ENCODE data around the gene UBE2K.
"Not testable (repeated sequence)": the region's sequence is repeated elsewhere in the genome, so short reads cannot be mapped to it uniquely, and the experiment has no call there.

Gene UBE2K

DNA sequence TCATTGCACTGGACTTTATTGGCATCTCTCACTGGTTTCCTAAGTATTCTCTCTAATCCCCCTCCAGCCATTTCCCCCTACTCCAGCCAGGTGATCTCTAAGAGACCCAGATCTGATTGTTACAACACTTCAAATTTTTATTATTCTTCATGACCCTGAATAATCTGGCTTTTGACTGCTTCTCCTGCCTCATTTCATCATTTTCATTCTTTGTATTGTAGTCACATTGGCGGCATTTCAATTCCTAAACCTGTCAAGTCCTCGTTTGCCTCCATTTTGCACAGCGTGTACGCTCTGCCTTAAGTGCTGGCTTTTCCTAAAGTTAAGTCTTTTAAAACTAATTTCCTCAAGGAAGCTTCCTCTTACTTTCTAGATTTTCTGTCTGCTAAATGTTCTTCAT lies 31.6 kb downstream of the UBE2K start:
- Histone ChIP-seq H3K9me3 (ENCODE audit: control insufficient read depth in 2 of 2, low read length in 2 of 2) (no peaks in the 10 kb centered on the region), H3K27ac (ENCODE audit: low read length) (no peak overlapping the region), H3K4me3 (ENCODE audit: low read length in 2 of 2) (no peak overlapping the region), H3K4me1 (ENCODE audit: control insufficient read depth, insufficient read depth, low read length) (peaks cover 5% of the 10 kb centered on the region), H3K36me3 (ENCODE audit: control insufficient read depth in 2 of 2, insufficient read depth in 2 of 2, low read length in 2 of 2) (peaks cover 0 to 2% of the 10 kb centered on the region in 2 donors), H3K27me3 (ENCODE audit: control insufficient read depth in 1 of 2, insufficient read depth in 2 of 2, low read length in 2 of 2) (no peaks in the 10 kb centered on the region), H3K9ac (ENCODE audit: low read length in 2 of 2) (no peak overlapping the region)

DNA sequence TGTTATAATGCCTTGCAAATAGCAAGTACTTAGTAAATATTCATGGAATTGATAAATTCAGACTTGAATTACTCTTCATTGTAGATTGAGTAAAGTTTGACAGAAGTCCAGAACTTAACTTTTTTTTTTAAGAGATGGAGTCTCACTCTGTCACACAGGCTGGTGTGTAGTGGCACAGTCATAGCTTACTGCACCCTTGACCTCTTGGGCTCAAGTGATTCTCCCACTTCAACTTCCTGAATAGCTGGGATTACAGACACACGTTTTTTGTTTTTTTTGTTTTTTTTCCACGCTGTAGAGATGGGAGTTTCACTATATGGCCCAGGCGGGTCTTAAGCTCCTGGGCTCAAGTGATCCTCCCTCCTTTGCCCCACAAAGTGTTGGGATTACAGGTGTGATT lies 32.1 kb downstream of the UBE2K start:
- H3K4me1 ChIP-seq (ENCODE audit: control insufficient read depth, insufficient read depth, low read length), result peaks cover 5% of the 10 kb centered on the region
- H3K36me3 ChIP-seq (ENCODE audit: control insufficient read depth in 2 of 2, insufficient read depth in 2 of 2, low read length in 2 of 2), result peaks cover 0 to 2% of the 10 kb centered on the region in 2 donors
- H3K27me3 ChIP-seq (ENCODE audit: control insufficient read depth in 1 of 2, insufficient read depth in 2 of 2, low read length in 2 of 2), result no peaks in the 10 kb centered on the region
- no peaks in the 10 kb centered on the region for H3K9me3 ChIP-seq (ENCODE audit: control insufficient read depth in 2 of 2, low read length in 2 of 2)
- H3K9ac ChIP-seq (ENCODE audit: low read length in 2 of 2), result no peak overlapping the region
- no peak overlapping the region for H3K27ac ChIP-seq (ENCODE audit: low read length)
- H3K4me3 ChIP-seq (ENCODE audit: low read length in 2 of 2), result no peak overlapping the region

DNA sequence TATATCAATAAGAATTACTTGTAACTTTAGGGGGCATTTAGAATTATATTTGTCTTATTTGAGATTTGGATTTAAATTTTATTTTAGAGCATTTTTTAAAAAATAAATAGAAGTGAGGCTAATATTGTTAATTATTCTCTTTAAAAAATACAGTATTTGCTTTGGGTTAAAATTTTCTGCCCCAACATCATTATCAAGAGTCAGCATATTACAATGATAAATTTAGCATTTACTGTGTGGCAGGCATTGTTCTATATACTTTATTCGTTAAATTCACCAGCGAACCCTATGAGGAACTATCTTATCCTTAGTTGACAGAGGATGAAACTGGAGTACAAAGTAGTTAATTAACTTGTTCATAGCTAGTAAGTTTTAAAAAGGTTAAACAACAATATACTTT lies 34.0 kb downstream of the UBE2K start:
- no peak overlapping the region for H3K4me3 ChIP-seq (ENCODE audit: low read length in 2 of 2)
- no peaks in the 10 kb centered on the region for H3K4me1 ChIP-seq (ENCODE audit: control insufficient read depth, insufficient read depth, low read length)
- H3K9me3 ChIP-seq (ENCODE audit: control insufficient read depth in 2 of 2, low read length in 2 of 2), result no peaks in the 10 kb centered on the region
- no peaks in the 10 kb centered on the region for H3K27me3 ChIP-seq (ENCODE audit: control insufficient read depth in 1 of 2, insufficient read depth in 2 of 2, low read length in 2 of 2)
- H3K27ac ChIP-seq (ENCODE audit: low read length), result no peak overlapping the region
- H3K9ac ChIP-seq (ENCODE audit: low read length in 2 of 2), result no peak overlapping the region
- H3K36me3 ChIP-seq (ENCODE audit: control insufficient read depth in 2 of 2, insufficient read depth in 2 of 2, low read length in 2 of 2), result peaks cover 0 to 2% of the 10 kb centered on the region in 2 donors

DNA sequence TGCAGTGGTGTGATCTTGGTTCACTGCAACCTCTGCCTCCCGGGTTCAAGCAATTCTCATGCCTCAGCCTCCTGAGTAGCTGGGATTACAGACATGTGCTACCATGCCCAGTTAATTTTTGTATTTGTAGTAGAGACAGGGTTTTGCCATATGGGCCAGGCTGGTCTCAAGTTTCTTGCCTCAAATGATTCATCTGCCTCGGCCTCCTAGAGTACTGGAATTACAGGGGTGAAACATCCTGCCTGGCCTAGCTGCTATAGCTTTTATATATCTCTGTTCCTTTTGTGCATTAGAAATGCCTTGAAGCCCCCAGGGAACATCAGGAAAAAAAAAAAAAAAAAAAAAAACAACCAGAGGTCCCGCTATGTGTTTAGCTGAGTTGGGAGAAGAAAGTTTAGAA lies 34.8 kb downstream of the UBE2K start:
- no peaks in the 10 kb centered on the region for H3K4me1 ChIP-seq (ENCODE audit: control insufficient read depth, insufficient read depth, low read length)
- no peak overlapping the region for H3K4me3 ChIP-seq (ENCODE audit: low read length in 2 of 2)
- H3K9me3 ChIP-seq (ENCODE audit: control insufficient read depth in 2 of 2, low read length in 2 of 2), result no peaks in the 10 kb centered on the region
- peaks cover 0 to 2% of the 10 kb centered on the region in 2 donors for H3K36me3 ChIP-seq (ENCODE audit: control insufficient read depth in 2 of 2, insufficient read depth in 2 of 2, low read length in 2 of 2)
- H3K27ac ChIP-seq (ENCODE audit: low read length), result no peak overlapping the region
- no peaks in the 10 kb centered on the region for H3K27me3 ChIP-seq (ENCODE audit: control insufficient read depth in 1 of 2, insufficient read depth in 2 of 2, low read length in 2 of 2)
- H3K9ac ChIP-seq (ENCODE audit: low read length in 2 of 2), result no peak overlapping the region

DNA sequence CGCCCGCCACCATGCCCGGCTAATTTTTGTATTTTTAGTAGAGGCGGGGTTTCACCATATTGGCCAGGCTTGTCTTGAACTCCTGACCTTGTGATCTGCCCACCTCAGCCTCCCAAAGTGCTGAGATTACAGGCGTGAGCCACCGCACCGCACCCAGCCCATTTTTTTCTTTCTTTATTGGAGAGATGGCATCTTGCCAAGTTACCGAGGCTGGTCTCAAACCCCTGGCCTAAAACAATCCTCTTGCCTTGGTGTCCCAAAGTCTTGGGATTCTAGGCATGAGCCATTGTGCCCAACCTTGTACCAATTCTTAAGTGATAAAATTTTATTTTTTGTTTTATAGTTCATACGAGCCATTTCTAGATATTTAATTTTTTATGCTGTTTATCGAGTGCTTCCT lies 41.7 kb downstream of the UBE2K start:
- not testable (repeated sequence) for H3K27ac ChIP-seq (ENCODE audit: low read length); H3K36me3 ChIP-seq (ENCODE audit: control insufficient read depth in 2 of 2, insufficient read depth in 2 of 2, low read length in 2 of 2); H3K9me3 ChIP-seq (ENCODE audit: control insufficient read depth in 2 of 2, low read length in 2 of 2); H3K4me3 ChIP-seq (ENCODE audit: low read length in 2 of 2); H3K27me3 ChIP-seq (ENCODE audit: control insufficient read depth in 1 of 2, insufficient read depth in 2 of 2, low read length in 2 of 2); H3K4me1 ChIP-seq (ENCODE audit: control insufficient read depth, insufficient read depth, low read length); H3K9ac ChIP-seq (ENCODE audit: low read length in 2 of 2)

DNA sequence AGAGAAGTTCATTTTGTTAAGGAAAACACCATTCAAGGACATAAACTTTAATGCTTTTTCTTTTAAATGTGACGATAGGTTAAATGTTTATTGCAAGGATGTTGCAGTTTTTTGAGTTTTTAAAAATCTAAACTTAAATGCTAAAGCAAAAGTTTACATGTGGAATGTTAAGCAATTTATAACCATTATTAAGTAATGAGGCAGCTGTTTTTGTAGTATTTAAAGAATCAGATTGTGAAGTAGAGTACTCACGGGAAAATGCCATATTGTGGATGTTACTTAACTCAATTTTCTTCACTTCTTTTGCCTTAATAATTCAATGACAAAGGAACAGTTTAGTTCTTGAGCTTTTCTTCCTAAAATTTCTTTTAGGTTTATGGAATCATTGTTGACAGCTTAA lies 43.5 kb downstream of the UBE2K start:
- no peak overlapping the region for H3K4me3 ChIP-seq (ENCODE audit: low read length in 2 of 2)
- no peaks in the 10 kb centered on the region for H3K27me3 ChIP-seq (ENCODE audit: control insufficient read depth in 1 of 2, insufficient read depth in 2 of 2, low read length in 2 of 2)
- H3K9ac ChIP-seq (ENCODE audit: low read length in 2 of 2), result no peak overlapping the region
- no peak overlapping the region for H3K27ac ChIP-seq (ENCODE audit: low read length)
- H3K9me3 ChIP-seq (ENCODE audit: control insufficient read depth in 2 of 2, low read length in 2 of 2), result no peaks in the 10 kb centered on the region
- no peaks in the 10 kb centered on the region for H3K4me1 ChIP-seq (ENCODE audit: control insufficient read depth, insufficient read depth, low read length)
- H3K36me3 ChIP-seq (ENCODE audit: control insufficient read depth in 2 of 2, insufficient read depth in 2 of 2, low read length in 2 of 2), result peaks cover 0 to under 1% of the 10 kb centered on the region in 2 donors

DNA sequence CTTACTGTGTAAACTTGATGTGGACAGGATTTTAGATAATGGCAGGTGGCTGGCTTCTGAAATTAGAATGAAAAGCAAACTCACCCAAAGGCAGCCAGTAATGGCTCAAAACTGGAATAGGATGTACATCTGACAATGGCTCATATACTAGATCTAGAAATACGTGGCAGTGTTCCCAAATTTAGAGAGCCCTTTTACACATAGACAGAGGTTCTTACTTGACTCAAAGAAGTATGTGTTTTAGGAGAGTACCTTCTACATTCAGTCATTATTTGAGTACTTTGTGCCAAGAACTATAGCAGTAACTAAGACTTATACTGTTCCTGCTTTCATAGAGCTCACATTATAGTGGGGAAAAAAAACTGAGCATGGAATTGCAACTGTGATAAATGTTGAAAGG lies 48.0 kb downstream of the UBE2K start:
- H3K27me3 ChIP-seq (ENCODE audit: control insufficient read depth in 1 of 2, insufficient read depth in 2 of 2, low read length in 2 of 2), result no peaks in the 10 kb centered on the region
- H3K4me3 ChIP-seq (ENCODE audit: low read length in 2 of 2), result no peak overlapping the region
- H3K9ac ChIP-seq (ENCODE audit: low read length in 2 of 2), result no peak overlapping the region
- no peak overlapping the region for H3K27ac ChIP-seq (ENCODE audit: low read length)
- H3K36me3 ChIP-seq (ENCODE audit: control insufficient read depth in 2 of 2, insufficient read depth in 2 of 2, low read length in 2 of 2), result peaks cover 2 to 3% of the 10 kb centered on the region in 2 donors
- H3K9me3 ChIP-seq (ENCODE audit: control insufficient read depth in 2 of 2, low read length in 2 of 2), result no peaks in the 10 kb centered on the region
- H3K4me1 ChIP-seq (ENCODE audit: control insufficient read depth, insufficient read depth, low read length), result no peaks in the 10 kb centered on the region

DNA sequence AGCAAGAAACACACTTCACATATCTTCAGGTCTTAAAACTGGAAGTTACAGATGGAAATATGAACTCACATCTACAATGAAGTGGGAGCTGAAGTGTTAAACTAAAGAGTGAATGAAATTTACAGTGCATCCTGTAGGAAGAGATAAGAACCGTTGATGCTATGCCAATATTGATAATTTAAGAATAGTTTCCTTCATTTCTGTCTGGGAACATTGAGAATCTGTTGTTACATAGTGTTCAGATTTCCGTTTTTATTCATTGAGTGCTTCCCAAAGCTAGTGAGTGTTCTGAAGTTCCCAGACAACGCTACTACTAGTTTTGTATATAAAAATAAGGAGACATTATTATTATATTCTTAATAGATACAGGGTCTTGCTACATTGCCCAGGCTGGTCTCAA lies 52.3 kb downstream of the UBE2K start:
- Histone ChIP-seq H3K36me3 (ENCODE audit: control insufficient read depth in 2 of 2, insufficient read depth in 2 of 2, low read length in 2 of 2) (peaks cover 2 to 8% of the 10 kb centered on the region in 2 donors), H3K27me3 (ENCODE audit: control insufficient read depth in 1 of 2, insufficient read depth in 2 of 2, low read length in 2 of 2) (no peaks in the 10 kb centered on the region), H3K4me3 (ENCODE audit: low read length in 2 of 2) (no peak overlapping the region), H3K9ac (ENCODE audit: low read length in 2 of 2) (no peak overlapping the region), H3K9me3 (ENCODE audit: control insufficient read depth in 2 of 2, low read length in 2 of 2) (no peaks in the 10 kb centered on the region), H3K27ac (ENCODE audit: low read length) (no peak overlapping the region), H3K4me1 (ENCODE audit: control insufficient read depth, insufficient read depth, low read length) (no peaks in the 10 kb centered on the region)

DNA sequence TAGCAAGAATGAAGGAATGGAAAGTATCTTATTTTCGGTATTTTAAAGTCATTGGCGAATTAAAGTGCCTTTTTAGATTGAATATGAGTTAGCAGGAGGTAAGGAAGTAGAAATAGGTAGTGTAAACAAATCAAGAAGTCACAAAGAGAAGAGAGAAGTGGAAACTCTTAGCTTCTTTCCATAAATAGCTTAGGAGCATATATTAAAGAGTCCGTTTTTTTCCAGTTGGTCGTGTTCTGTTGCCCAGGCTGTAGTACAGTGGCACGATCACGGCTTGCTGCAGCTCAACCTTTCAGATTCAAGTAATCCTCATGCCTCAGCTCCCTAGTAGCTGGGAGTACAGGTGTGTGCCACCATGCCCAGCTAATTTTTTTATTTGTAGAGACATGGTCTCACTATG lies 56.4 kb downstream of the UBE2K start:
- H3K36me3 ChIP-seq (ENCODE audit: control insufficient read depth in 2 of 2, insufficient read depth in 2 of 2, low read length in 2 of 2), result peaks cover 6 to 12% of the 10 kb centered on the region in 2 donors
- H3K27me3 ChIP-seq (ENCODE audit: control insufficient read depth in 1 of 2, insufficient read depth in 2 of 2, low read length in 2 of 2), result no peaks in the 10 kb centered on the region
- no peak overlapping the region for H3K9ac ChIP-seq (ENCODE audit: low read length in 2 of 2)
- H3K9me3 ChIP-seq (ENCODE audit: control insufficient read depth in 2 of 2, low read length in 2 of 2), result no peaks in the 10 kb centered on the region
- H3K4me3 ChIP-seq (ENCODE audit: low read length in 2 of 2), result no peak overlapping the region
- no peaks in the 10 kb centered on the region for H3K4me1 ChIP-seq (ENCODE audit: control insufficient read depth, insufficient read depth, low read length)
- no peak overlapping the region for H3K27ac ChIP-seq (ENCODE audit: low read length)

DNA sequence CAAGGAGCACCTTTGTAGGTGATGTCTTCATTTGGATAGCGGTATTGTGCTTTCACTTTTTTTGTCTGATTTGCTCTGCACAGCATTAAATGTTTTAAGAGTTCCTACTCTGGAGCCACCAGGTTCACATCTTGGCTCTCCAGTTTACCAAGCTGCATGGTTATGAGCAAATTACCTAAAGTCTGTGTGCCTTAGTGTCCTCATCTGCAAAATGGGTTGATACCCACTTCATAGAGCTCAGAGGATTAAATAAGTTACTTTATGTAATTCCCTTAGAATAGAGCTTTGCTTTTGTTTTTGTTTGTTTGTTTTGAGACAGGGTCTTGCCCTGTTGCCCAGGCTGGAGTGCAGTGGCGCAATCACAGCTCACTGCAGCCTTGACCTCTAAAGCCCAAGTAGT lies 58.2 kb downstream of the UBE2K start:
- Histone ChIP-seq H3K4me1 (ENCODE audit: control insufficient read depth, insufficient read depth, low read length) (no peaks in the 10 kb centered on the region), H3K9ac (ENCODE audit: low read length in 2 of 2) (no peak overlapping the region), H3K9me3 (ENCODE audit: control insufficient read depth in 2 of 2, low read length in 2 of 2) (no peaks in the 10 kb centered on the region), H3K36me3 (ENCODE audit: control insufficient read depth in 2 of 2, insufficient read depth in 2 of 2, low read length in 2 of 2) (peaks cover 10 to 16% of the 10 kb centered on the region in 2 donors), H3K4me3 (ENCODE audit: low read length in 2 of 2) (no peak overlapping the region), H3K27ac (ENCODE audit: low read length) (no peak overlapping the region), H3K27me3 (ENCODE audit: control insufficient read depth in 1 of 2, insufficient read depth in 2 of 2, low read length in 2 of 2) (no peaks in the 10 kb centered on the region)

DNA sequence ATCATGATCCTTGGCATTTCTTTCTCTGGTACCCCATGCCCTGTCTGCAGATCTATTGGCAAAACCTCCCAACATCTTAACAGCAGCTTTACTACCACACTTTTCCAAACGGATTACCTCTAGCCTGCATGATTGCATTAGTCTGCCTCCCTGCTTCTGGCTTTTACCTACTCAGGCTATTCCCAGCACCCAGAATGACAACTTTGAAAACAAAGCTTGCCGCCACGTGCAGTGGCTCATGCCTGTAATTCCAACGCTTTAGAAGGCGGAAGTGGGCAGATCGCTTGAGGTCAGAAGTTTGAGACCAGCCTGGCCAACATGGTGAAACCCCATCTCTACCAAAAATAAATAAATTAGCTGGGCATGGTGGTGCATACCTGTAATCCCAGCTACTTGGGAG lies 60.2 kb downstream of the UBE2K start:
- Histone ChIP-seq H3K9me3 (ENCODE audit: control insufficient read depth in 2 of 2, low read length in 2 of 2) (no peaks in the 10 kb centered on the region), H3K36me3 (ENCODE audit: control insufficient read depth in 2 of 2, insufficient read depth in 2 of 2, low read length in 2 of 2) (peaks cover 14% of the 10 kb centered on the region in 2 donors)

More for the DNA sequence above, 60.2 kb downstream of the UBE2K start:
- no peak overlapping the region for H3K27ac ChIP-seq (ENCODE audit: low read length)
- H3K4me1 ChIP-seq (ENCODE audit: control insufficient read depth, insufficient read depth, low read length), result no peaks in the 10 kb centered on the region
- no peak overlapping the region for H3K9ac ChIP-seq (ENCODE audit: low read length in 2 of 2)
- H3K27me3 ChIP-seq (ENCODE audit: control insufficient read depth in 1 of 2, insufficient read depth in 2 of 2, low read length in 2 of 2), result no peaks in the 10 kb centered on the region
- H3K4me3 ChIP-seq (ENCODE audit: low read length in 2 of 2), result no peak overlapping the region
